Gastrocnemius medialis (tissue), 4 donors: Measurements from ENCODE around the gene TDRD5.

Experiments
- CTCF ChIP-seq, 5 experiments: fragments of 450-650 bp in 3 of 5; fragments of 200-600 bp in 2 of 5; sonication (generic) in 2 of 5; IDR thresholded peaks in 4 of 5; conservative IDR thresholded peaks in 1 of 5; 1 replicate in 4 of 5; 2 replicates in 1 of 5; pipeline ENCODE4 v1.5.1; 2016 to 2019; ENCODE audit warnings: antibody characterized with exemption in 5 of 5, mild to moderate bottlenecking in 3 of 5, moderate library complexity in 3 of 5
- POLR2A ChIP-seq, 2 donors: fragments of 450-650 bp; IDR thresholded peaks; one replicate each; pipeline ENCODE4 v1.6.1; 2017; ENCODE audit warnings: antibody characterized with exemption in 2 of 2, mild to moderate bottlenecking in 2 of 2, moderate library complexity in 2 of 2

- TF ChIP-seq POLR2A (IDR thresholded peaks at IDR 0.05) (no peak), CTCF (IDR thresholded peaks at IDR 0.05 in 4 of 5, conservative IDR thresholded peaks at IDR 0.05 in 1 of 5) (no peak)
Observed at GRCh38 chr1:179550746-179551682, 40.6 kb upstream of the TDRD5 start.
